CD4-positive, alpha-beta T cell treated with Interleukin-12 subunit alpha and Interleukin-12 subunit beta, for 1 hour (primary cell): ENCODE data around the gene FAM149B1.
"Not testable (repeated sequence)": the region's sequence is repeated elsewhere in the genome, so short reads cannot be mapped to it uniquely, and the experiment has no call there.

Source experiments
- DNase-seq: peaks from one replicate; pipeline ENCODE4 v3.0.0-alpha.2; 2020

Gene FAM149B1

GRCh38 chr10:73238990-73239566, 71.2 kb downstream of the FAM149B1 start:
- DNase-seq, result no peak

GRCh38 chr10:73239908-73240307, 72.0 kb downstream of the FAM149B1 start:
- no peak for DNase-seq

- no peak for DNase-seq
Measured at GRCh38 chr10:73244866-73245477, 77.1 kb downstream of the FAM149B1 start.

GRCh38 chr10:73246322-73246645, 78.4 kb downstream of the FAM149B1 start:
- no peak for DNase-seq

GRCh38 chr10:73246646-73247508, 79.0 kb downstream of the FAM149B1 start, which contains the start of gene DNAJC9:
DNAJC9 (minus strand) TSS chr10:73247255; CDS start chr10:73247189, 66 bp downstream.
- DNase-seq, result peak; percentile 97

GRCh38 chr10:73247509-73248258, 79.8 kb downstream of the FAM149B1 start:
- no peak for DNase-seq

GRCh38 chr10:73248259-73248724, 80.4 kb downstream of the FAM149B1 start:
- DNase-seq, result no peak

- no peak for DNase-seq
Measured at GRCh38 chr10:73251683-73252444, 83.9 kb downstream of the FAM149B1 start.

- DNase-seq, result peak; percentile 94
Measured at GRCh38 chr10:73252445-73253224, 84.7 kb downstream of the FAM149B1 start, which contains the start of gene MRPS16. MRPS16 (minus strand) TSS chr10:73252644; CDS start chr10:73252482, 162 bp downstream.

- DNase-seq, result peak; percentile 12
Measured at GRCh38 chr10:73253225-73253555, 85.3 kb downstream of the FAM149B1 start.

GRCh38 chr10:73258612-73259011, 90.7 kb downstream of the FAM149B1 start:
- not testable (repeated sequence) for DNase-seq

GRCh38 chr10:73261362-73261995, 93.6 kb downstream of the FAM149B1 start:
- DNase-seq, result no peak

- DNase-seq, result no peak
Measured at GRCh38 chr10:73262105-73262730, 94.3 kb downstream of the FAM149B1 start.

GRCh38 chr10:73262880-73263555, 95.1 kb downstream of the FAM149B1 start:
- DNase-seq, result no peak

GRCh38 chr10:73263693-73264347, 95.9 kb downstream of the FAM149B1 start:
- peak; percentile 26 for DNase-seq

- no peak for DNase-seq
Measured at GRCh38 chr10:73264423-73264822, 96.5 kb downstream of the FAM149B1 start.

GRCh38 chr10:73281097-73281496, 113.2 kb downstream of the FAM149B1 start:
- DNase-seq, result no peak

- DNase-seq, result no peak
Measured at GRCh38 chr10:73287441-73287840, 119.5 kb downstream of the FAM149B1 start.

- no peak for DNase-seq
Measured at GRCh38 chr10:73289958-73290357, 122.0 kb downstream of the FAM149B1 start.
